Measurements from ENCODE around the gene ZNF521.

The ZNF521 gene

GRCh38 chr18:25335676-25336075, 16.3 kb downstream of the ZNF521 start:
- DNase-seq (ENCODE audit: low read depth in 2 of 2) = no peak

GRCh38 chr18:25335062-25335461, 16.9 kb downstream of the ZNF521 start:
- DNase-seq (ENCODE audit: low read depth in 2 of 2) = no peak

GRCh38 chr18:25334588-25334987, 17.4 kb downstream of the ZNF521 start:
- DNase-seq (ENCODE audit: low read depth in 2 of 2) = no peak

- no peak for DNase-seq (ENCODE audit: low read depth in 2 of 2)
These were observed 20.0 kb downstream of the ZNF521 start for GRCh38 chr18:25332002-25332401.

- no peak for DNase-seq (ENCODE audit: low read depth in 2 of 2)
These were observed 22.2 kb downstream of the ZNF521 start for GRCh38 chr18:25329783-25330182.

GRCh38 chr18:25327584-25327983, 24.4 kb downstream of the ZNF521 start:
- DNase-seq (ENCODE audit: low read depth in 2 of 2) = no peak

GRCh38 chr18:25326361-25326952, 25.5 kb downstream of the ZNF521 start:
- no peak for DNase-seq (ENCODE audit: low read depth in 2 of 2)

GRCh38 chr18:25322806-25323205, 29.2 kb downstream of the ZNF521 start:
- DNase-seq (ENCODE audit: low read depth in 2 of 2) = no peak

GRCh38 chr18:25316381-25317018, 35.5 kb downstream of the ZNF521 start:
- no peak for DNase-seq (ENCODE audit: low read depth in 2 of 2)

- no peak for DNase-seq (ENCODE audit: low read depth in 2 of 2)
These were observed 37.2 kb downstream of the ZNF521 start for GRCh38 chr18:25314838-25315190.

- DNase-seq (ENCODE audit: low read depth in 2 of 2) = no peak
These were observed 37.7 kb downstream of the ZNF521 start for GRCh38 chr18:25314151-25314837.

- no peak for DNase-seq (ENCODE audit: low read depth in 2 of 2)
These were observed 38.7 kb downstream of the ZNF521 start for GRCh38 chr18:25313268-25313667.

GRCh38 chr18:25310045-25310444, 41.9 kb downstream of the ZNF521 start:
- no peak for DNase-seq (ENCODE audit: low read depth in 2 of 2)

- no peak for DNase-seq (ENCODE audit: low read depth in 2 of 2)
These were observed 43.6 kb downstream of the ZNF521 start for GRCh38 chr18:25308381-25308780.

- no peak for DNase-seq (ENCODE audit: low read depth in 2 of 2)
These were observed 44.8 kb downstream of the ZNF521 start for GRCh38 chr18:25307192-25307591.

- no peak for DNase-seq (ENCODE audit: low read depth in 2 of 2)
These were observed 45.3 kb downstream of the ZNF521 start for GRCh38 chr18:25306671-25307070.

GRCh38 chr18:25305584-25305983, 46.4 kb downstream of the ZNF521 start:
- DNase-seq (ENCODE audit: low read depth in 2 of 2) = no peak

- DNase-seq (ENCODE audit: low read depth in 2 of 2) = no peak
These were observed 51.5 kb downstream of the ZNF521 start for GRCh38 chr18:25300492-25300891.

GRCh38 chr18:25299426-25300300, 52.3 kb downstream of the ZNF521 start:
- no peak for DNase-seq (ENCODE audit: low read depth in 2 of 2)

- DNase-seq (ENCODE audit: low read depth in 2 of 2) = no peak
These were observed 53.1 kb downstream of the ZNF521 start for GRCh38 chr18:25298853-25299274.

GRCh38 chr18:25295624-25296138, 56.3 kb downstream of the ZNF521 start:
- DNase-seq (ENCODE audit: low read depth in 2 of 2) = no peak

- DNase-seq (ENCODE audit: low read depth in 2 of 2) = no peak
These were observed 60.8 kb downstream of the ZNF521 start for GRCh38 chr18:25291150-25291549.

Data from stimulated activated CD8-positive, alpha-beta memory T cell treated with anti-CD3 and anti-CD28 coated beads, Interleukin-7, amount 100 ng/mL, for 1 hour (primary cell).